CD4-positive, alpha-beta T cell treated with Interferon alpha-2 for 1 hour (primary cell): ENCODE results near the gene ZC3H7A.
A peak's percentile ranks its signal among the peaks of the same experiment; 100 is the strongest.

ENCODE experiments used
- DNase-seq, 2 donors: peaks; one replicate each; pipeline ENCODE4 v3.0.0-alpha.2; 2020 to 2022

Gene ZC3H7A

DNA sequence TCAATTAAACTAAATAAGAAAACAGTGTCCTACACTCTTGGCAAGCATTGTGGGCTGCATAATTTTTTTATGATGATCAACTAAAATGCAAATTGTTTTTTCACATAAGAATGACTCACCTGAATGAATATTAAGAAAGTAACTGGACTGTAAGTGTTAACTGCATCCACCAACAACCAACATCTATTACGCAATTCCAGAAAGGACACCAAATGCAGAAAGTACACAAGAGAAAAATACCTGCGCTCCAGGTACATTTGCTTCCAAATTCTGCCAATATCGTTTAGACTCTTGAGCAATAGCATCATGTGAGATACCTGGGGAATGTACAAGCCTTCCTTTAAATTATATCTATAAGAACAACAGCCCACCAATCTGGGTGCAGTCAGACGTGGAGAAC, 34.6 kb downstream of the ZC3H7A start:
- no peak for DNase-seq

DNA sequence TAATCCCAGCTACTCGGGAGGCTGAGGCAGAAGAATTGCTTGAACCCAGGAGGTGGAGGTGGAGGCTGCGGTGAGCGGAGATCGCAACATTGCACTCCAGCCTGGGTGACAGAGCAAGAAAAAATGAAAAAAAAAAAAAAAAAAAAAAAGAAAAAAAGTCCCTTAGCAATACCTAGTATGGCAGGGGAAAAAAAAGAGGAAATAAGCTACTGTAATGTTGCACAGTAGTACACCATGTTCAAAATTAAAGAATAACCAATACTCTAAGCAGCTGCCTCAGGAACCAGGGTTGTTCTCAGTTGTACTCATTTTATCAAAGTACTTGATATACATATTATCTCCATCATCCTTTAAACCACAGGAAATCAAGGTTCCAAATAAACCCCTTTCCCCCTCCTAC, 37.1 kb downstream of the ZC3H7A start:
- no peak for DNase-seq

DNA sequence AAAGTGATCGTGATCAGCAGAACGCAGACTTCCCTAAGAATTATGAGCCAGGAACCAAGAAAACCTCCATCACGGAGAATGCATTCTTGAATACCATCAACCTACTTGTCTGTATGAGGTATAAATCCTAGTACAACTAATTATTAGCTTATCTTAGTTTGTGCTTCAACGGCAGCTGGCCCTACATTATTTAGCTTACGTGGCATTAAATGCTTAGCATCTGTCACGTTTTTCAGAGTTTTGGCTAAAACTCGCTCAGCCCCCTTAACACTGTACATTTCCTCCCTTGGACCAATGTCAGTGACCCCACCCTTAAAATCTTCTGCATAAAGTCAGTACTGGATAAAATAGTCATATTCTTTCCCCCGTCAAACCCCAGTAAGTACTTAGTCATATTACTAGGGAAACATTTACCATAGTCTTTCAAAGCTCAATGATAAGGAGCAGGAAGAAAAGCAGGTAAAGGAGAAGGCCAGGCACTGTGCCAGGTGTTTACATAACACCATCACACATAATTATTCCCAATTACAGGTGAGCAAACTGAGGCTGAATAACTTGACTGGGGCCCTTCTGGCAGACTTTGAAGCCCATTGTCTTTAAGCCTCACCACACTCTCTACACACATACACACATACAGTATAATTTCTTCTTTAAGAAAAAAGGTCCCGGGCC, 37.8 kb downstream of the ZC3H7A start:
- no peak for DNase-seq

DNA sequence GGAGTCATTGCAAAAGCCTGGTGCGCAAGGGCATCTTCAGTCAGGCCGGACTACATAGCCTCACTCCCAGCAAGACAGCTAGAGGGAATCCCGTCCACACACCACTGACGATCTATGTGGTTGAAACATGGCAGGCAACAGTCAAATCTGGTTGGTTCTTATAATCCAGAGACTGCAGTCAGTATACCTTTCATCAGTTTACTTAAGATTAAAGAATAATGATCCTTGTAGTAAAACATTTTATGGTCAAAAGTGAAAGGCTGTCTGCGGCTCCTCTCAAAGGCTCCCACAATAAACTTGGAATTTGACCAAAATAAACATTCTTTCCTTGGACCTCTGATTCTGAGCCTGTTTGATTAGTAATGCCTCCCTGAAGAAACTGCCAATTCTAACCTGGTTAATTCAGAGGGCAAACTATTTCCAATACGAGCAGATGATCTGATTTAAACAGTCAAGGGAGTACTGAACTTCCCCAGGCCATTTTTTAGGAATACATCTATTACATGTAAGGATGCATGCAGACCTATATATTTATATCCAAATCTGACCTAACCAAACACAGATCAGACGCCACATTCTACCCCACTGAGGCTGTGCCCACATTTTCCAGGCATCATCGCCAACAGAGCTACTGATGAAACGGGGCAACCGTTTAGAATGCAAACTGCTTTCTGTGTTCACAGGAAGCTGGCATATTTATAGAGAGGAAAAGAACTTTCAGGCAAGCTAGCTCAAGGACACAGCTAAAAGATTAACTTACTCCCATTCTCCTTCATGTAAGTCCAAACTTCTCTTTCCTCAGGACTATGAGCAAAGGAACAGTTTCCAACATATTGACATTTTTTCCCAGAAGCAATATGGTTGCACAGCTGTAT, 39.1 kb downstream of the ZC3H7A start:
- no peak for DNase-seq

DNA sequence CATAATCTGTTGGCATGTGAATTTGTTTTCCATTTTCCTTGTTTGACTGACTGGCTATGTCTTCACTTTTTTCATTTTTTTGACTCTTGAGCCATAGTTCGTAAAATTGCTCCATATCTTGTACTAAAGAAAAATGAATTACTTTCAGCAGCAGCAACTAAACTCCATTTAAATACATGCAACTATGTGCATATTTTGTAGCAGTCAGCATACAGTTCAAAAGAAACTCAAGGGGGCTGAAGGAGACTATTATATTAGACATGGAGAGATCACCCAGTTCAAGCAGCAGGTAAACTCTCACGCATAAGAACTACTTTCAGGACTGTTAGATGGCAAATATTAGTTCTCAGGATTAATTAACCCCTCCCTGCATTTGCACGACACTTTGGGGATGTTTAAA, 40.8 kb downstream of the ZC3H7A start:
- no peak for DNase-seq

DNA sequence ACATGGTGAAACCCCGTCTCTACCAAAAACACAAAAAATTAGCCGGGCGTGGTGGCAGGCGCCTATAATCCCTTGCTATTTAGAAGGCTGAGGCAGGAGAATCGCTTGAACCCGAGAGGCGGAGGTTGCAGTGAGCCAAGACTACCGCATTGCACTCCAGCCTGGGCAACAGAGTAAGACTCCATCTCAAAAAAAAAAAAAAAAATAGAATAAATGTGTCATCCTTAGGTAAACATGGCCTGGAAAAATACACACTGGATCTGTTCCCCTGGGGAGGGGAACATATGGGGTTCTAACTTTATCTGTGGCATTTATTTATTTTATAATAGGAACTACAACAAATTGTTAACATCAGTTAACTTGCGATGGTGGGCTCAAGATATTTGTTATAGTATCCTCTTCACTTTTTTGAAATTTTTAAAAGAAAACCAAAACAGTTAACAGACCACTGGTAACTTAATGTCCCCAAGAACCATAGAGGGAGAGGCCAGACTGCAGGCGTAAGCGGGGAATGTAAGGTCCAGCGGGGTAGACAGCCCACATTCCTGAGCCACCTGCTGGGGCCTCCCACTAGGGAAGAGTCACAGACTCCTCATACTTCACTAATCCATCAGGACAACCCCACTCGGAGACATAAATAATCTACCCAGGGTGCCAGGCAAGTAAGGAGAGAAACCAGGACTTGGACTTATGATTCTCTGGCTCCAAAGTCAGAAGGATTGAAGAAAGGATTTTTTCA, 41.9 kb downstream of the ZC3H7A start:
- DNase-seq, result no peak

DNA sequence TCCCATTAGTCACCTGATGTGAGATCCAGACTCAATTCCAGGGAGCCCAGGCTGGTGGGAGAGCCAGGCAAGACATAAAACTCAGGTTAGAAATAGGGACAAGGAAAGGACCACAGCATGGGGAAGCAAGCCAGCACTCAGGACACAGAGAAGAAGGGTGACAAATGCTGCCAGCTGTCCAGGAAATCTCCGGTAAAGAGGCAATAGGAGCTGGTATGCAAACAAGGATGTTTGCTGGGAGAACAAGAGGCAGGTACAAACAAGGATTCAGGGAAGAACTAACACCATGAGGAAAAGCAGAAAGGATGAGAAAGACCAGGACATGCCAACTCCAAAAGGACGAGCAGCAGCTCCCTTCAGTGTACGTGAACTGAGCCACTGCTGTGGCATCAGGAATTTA, 44.2 kb downstream of the ZC3H7A start:
- DNase-seq, result no peak

DNA sequence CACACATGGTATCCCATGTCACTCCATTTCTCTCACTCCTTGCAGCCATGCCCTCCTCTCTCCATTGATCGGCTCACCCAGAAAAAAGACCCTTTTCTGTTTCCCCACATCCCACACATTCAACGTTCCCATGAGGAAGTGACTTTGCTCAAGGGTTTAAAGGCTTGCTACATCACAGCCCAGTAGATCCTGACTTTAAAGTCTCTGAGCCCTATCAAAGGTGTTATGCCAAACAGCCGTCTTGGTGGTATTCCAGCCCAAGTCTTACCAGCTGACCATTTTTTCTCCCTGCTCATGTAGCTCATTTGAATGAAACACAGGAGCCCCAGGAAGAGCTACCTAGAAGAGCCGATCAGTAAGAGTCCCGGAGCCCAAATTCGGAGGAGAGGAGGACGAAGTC, 47.0 kb downstream of the ZC3H7A start:
- no peak for DNase-seq

DNA sequence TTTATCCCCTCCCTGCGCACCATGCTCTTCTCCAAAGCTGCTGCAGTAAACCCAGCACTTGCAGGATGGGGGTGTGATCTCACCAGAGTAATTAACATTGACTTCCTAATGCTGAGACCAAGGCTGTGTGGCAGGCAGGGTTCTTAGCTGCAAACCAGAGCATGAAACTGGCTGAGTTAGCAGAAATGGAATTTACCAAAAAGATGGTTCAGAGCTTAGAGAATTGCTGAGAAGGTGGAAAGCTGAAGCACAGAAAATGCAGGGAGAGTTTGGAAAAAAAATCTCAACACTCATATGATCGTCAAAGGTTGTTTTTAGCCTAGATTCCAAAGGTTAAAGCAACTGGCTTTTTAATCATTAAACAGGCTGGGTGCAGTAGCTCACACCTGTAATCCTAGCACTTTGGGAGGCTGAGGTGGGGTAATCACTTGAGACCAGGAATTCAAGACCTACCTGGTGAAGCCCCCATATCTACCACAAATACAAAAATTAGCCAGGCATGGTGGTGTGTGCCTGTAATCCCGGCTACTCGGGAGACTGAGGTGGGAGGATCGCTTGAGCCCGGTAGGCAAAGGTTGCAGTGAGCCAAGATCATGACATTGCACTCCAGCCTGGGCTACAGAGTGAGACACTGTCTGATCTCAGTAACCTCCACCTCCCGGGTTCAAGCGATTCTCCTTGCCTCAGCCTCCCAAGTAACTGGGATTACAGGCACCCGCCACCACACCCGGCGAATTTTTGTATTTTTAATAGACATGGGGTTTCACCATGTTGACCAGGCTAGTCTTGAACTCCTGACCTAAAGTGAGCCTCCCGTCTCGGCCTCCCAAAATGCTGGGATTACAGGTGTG, 48.4 kb downstream of the ZC3H7A start:
- no peak for DNase-seq

DNA sequence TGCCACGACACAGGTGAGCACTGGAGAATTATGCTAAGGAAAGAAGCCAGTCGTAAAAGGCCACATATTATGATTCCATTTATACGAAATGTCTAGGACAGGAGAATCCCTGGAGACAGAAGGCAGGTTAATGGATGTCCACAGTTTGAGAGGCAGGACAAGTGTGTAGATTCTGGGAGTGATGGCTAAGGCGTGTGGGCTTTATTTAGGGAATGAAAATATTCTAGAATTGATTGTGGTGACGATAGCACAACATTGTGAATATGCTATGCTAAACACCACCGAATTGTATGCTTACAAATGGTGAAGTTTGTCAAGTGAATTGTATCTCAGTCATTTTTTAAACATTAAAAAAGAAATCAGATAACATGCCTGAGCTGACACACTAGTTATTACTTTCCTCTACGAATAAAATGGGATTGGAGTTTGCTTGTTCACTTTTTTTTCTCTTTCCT, 49.1 kb downstream of the ZC3H7A start:
- DNase-seq, result no peak

DNA sequence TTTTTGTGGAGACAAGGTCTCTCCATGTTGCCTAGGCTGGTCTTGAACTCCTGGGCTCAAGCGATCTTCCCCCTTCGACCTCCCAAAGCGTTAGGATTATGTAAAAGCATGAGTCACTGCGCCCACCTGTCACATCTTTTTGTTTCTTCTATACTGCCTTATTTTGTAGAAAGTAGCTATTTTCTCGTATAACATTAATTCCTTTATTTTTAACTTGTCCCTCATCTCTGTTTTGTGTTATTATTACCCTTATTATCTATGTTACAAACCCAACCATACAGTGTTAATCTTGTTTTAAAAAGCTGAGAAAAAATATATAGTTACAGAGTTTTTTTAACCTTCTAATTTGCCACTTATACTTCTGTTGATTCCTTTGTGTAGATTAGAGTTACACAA, 53.0 kb downstream of the ZC3H7A start:
- no peak for DNase-seq

DNA sequence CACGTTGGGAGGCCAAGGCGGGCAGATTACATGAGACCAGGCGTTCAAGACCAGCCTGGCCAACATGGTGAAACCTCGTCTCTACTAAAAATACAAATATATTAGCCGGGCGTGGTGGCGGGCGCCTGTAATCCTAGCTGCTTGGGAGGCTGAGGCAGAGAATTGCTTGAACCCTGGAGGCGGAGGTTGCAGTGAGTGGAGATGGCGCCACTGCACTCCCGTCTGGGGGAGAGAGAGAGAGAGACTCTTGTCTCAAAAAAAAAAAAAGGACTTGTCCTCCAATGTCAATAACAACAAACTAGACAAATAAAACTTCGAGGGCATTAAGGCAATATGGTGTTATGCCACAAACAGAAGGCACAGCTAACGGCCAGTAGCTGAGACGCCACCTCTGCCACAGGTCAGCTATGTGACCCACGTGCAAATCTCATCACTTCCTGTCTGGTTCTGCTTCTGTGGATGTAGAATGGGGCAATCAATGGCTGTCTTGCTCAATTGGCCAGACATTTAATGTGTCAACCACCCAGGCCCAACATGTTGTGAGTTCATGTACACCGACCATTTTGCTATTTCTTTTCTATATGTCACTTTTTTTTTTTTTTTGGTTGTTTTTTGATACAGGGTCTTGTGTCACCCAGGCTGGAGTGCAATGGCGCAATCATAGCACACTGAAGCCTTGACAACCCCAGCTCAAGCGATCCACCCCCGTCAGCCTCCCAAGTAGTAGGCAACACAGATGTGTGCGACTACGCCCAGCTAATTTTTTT, 53.6 kb downstream of the ZC3H7A start:
- DNase-seq, result peak; percentile 62 to 80

DNA sequence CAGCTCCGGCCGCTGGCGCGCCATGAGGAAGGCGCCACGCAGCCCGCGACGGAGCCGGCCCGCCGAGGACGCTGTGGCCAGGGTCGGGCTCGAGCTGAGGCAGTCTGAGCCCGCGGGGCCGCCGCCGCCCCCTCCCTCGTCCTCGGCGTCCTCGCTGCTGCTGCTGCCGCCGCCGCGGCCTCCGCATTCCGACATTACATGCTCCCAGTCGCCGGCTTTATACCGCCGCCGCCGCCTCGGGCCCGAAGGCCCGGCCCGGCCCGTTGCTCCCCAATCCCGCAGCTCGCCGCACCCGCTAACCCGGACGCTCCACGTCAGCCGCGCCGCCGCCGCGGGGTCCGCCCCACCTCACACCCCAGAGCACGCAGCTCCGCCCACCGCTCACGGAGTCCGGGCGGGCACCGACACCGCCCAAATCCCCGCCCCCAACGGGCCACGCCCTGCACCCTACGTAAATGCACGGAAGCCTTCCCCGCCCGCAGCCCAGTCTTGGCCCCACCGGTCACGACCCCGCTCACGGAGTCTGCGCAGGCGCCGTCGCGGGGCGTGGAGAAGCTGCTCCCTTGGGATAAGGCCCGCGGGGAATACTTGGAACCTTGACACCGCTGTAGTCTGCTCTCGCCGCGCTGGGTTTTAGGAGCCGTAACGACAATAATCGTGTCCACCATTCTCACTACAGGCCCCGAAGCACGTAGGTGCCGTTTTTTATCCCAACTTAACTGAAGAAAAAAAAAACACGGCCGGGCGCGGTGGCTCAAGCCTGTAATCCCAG, 54.3 kb downstream of the ZC3H7A start, which contains the start of gene TXNDC11:
Gene TXNDC11, minus strand, starts transcription at position 322 of the 772 bp plus-strand sequence. Its CDS starts 127 bp downstream, at position 195.
- DNase-seq, result peak; percentile 99

DNA sequence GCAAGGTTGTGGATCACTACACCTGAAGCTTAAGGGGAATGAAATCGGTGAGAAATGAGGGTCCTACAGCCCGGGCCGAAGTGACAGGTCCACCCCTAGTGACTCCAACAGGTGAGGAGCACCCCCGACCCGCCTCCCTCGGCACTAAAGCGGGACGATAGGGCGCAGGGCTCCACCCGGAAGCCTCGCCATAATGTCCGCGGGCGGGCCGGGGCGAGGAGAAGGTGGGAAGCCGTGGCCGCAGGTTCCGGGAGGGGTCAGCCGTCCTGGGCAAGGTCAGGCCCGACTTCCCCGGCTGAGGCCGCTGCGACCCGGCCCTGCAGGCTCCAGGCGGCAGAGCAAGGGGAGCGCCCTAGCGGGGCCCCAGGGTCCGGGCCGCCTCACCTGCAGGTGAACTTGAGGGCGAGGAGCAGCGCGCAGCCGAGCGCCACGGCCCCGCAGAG, 54.9 kb downstream of the ZC3H7A start:
- peak; percentile 22 to 50 for DNase-seq

DNA sequence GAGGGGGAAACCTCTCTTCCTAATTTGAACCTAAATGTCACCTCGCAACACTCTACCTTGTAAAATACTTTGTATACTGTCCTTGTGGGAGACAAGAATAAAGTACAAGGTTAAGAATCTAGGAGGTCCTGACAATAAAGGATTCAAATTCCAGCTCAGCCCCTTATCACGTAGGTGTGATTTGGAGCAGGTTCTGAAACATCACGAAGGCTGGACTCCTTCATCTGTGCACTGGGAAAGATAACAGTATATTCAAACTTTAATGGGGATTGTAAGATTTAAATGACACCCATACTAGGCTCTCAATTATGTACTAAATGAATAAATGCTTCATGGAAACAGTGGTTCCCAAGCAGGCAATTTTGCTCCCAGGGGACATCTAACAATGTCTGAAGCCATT, 56.5 kb downstream of the ZC3H7A start:
- DNase-seq, result no peak

DNA sequence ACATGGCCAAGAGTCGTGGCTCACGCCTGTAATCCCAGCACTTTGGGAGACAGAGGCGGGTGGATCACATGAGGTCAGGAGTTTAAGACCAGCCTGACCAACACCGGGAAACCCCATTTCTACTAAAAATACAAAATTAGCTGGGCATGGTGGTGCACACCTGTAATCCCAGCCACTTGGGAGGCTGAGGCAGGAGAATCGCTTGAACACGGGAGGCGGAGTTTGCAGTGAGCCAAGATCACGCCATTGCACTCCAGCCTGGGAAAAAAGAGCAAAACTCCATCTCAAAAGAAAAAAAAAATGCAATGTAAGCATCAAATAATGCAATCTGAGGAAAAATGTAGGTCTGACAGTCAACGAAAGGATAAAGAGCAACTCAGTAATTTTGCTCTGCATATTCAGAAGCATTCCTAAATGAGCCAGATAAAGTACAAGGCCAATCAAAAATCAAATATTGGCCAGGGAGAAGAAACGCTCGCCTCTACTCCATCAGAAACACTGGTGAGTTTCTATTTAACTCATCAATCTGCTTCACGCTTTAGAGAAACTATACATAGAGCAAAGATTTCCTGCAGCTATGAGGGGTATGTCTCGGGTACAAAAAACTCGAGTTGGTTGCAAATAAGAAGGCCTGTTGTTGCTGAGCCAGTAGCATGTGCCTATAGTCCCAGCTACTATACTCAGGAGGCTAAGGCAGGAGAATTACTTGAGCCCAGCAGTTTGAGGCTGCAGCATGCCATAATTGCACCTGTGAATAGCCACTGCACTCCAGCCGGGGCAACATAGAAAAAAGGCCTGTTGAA, 58.1 kb downstream of the ZC3H7A start:
- DNase-seq, result no peak

DNA sequence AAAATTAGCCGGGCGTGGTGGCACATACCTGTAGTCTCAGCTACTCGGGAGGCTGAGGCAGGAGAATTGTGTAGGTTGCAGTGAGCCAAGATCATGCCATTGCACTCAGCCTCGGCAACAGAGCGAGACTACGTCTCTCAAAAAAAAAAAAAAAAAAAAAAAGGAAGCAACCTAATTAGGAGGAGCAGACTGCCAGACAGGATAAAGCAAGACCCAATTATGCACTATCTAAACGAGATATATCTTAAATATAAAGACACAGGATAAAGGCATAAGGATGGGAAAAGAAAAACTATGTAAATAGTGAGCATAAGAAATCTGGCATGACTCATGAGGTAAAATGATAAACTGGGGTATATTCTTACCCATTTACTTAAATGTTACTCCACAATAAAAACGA, 59.3 kb downstream of the ZC3H7A start:
- no peak for DNase-seq

DNA sequence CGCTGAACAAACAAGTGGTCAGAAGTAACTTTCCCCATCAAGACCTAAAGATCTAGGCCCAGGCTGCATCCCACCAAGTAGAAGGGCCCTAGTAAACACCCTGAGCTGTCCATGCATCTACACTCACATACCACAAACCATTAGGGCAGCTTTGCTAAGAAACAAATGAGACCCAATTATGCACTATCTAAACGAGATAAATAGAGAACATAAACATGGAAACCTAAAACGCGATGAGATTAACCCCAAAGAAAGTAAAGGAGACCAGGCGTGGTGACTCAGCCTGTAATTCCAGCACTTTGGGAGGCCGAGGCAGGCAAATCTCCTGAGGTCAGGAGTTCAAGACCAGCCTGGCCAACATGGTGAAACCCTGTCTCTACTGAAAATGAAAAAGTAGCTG, 60.2 kb downstream of the ZC3H7A start:
- no peak for DNase-seq

DNA sequence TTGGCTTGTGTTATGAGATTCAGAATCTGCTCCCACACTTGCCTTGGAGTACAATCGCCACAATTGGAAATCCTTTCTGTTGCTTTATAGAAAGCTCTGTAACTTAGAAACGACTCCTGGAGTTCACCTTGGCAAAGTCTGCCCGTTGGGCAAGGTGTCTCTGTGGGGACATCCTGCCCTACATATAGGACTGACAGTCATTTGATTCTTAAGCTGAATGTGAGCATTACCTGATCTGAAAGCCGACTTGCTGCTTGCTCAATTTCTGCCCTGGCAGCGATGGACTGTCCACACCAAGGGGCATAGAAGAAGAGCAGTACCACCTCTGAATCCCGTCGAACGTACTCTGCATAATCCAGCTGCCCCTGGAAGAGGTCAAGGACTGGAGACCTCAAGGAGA, 61.3 kb downstream of the ZC3H7A start:
- no peak for DNase-seq

DNA sequence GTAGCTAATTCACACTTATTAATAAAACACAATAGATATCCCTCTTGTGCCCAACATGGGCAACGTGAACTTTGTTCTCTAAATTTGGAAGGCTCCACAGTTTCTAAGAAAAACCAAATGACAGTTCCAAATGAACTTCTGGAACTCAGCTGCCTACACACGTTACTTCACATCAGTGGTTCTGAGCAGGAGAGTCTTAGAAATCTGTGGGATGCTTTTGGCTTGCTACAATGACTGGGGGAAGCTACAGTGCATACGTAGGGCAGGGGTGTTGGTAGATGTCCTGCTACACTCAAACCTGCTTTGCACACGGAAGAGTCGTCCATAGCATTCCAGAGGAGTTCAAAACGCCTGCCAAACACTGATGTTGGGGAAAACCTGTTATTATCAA, 62.4 kb downstream of the ZC3H7A start:
- no peak for DNase-seq
